HEK293 (cell line): ENCODE measurements around the gene ARHGAP6.

Source experiments
- CTCF ChIA-PET: fragments of 350-600 bp; formaldehyde crosslinking; extraction: SDS; loops from one replicate; lab custom pipeline; 2021; ENCODE audit warnings: antibody characterized with exemption; lab: Yijun Ruan, JAX
- POLR2A ChIA-PET: fragments of 300-600 bp; formaldehyde crosslinking; extraction: SDS; loops from one replicate; lab custom pipeline; 2020; ENCODE audit warnings: antibody characterized with exemption, inconsistent platforms; lab: Yijun Ruan, JAX
- H3K27ac ChIP-seq: fragments of 200-500 bp; sonication (Bioruptor generic); 2 replicates; pipeline ENCODE4 v1.5.1; 2014; ENCODE audit warnings: low read depth, low read length, control low read depth, inconsistent platforms; ENCODE audit errors: extremely low read depth
- H3K36me3 ChIP-seq, 2 experiments: fragments of 200-500 bp in 1 of 2; sonication (Bioruptor generic) in 1 of 2; 1 replicate in 1 of 2; 2 replicates in 1 of 2; pipeline ENCODE4 v1.5.1; 2014 to 2017; ENCODE audit warnings: inconsistent platforms in 2 of 2, low read length in 2 of 2; ENCODE audit not compliant: control insufficient read depth in 2 of 2, insufficient read depth in 1 of 2
- H3K4me1 ChIP-seq: fragments of 200-500 bp; sonication (Bioruptor generic); 2 replicates; pipeline ENCODE4 v1.5.1; 2014; ENCODE audit warnings: mild to moderate bottlenecking, low read length, inconsistent platforms; ENCODE audit not compliant: control insufficient read depth, insufficient read depth
- H3K4me3 ChIP-seq: 2 replicates; pipeline ENCODE4 v1.5.1; 2011; ENCODE audit warnings: low read depth, mild to moderate bottlenecking, control low read depth, low read length, moderate library complexity
- H3K9me3 ChIP-seq: fragments of 200-500 bp; sonication (Bioruptor generic); 2 replicates; pipeline ENCODE4 v1.5.1; 2014; ENCODE audit warnings: low read depth, low read length, inconsistent platforms; ENCODE audit not compliant: control insufficient read depth, insufficient read depth
- HOXA7 ChIP-seq: sonication (generic); formaldehyde crosslinking; IDR thresholded peaks from 2 replicates; pipeline ENCODE4 v1.8.1; 2022; ENCODE audit warnings: missing genetic modification reagents, borderline replicate concordance
- HOXD13 ChIP-seq: sonication (generic); formaldehyde crosslinking; IDR thresholded peaks from 2 replicates; pipeline ENCODE4 v1.8.0; 2022; ENCODE audit warnings: missing genetic modification reagents, borderline replicate concordance
- MYNN ChIP-seq: fragments of 450-650 bp; formaldehyde crosslinking; IDR thresholded peaks from 2 replicates; pipeline ENCODE4 v1.5.1; 2016; ENCODE audit warnings: missing biosample characterization, missing genetic modification characterization, borderline replicate concordance
- PATZ1 ChIP-seq: fragments of 450-650 bp; formaldehyde crosslinking; IDR thresholded peaks from 2 replicates; pipeline ENCODE4 v1.5.1; 2016; ENCODE audit warnings: missing biosample characterization, missing genetic modification characterization
- ZFP69B ChIP-seq: fragments of 450-650 bp; formaldehyde crosslinking; IDR thresholded peaks from 2 replicates; pipeline ENCODE4 v1.5.1; 2016; ENCODE audit warnings: missing biosample characterization, missing genetic modification characterization
- ZNF10 ChIP-seq: fragments of 450-650 bp; formaldehyde crosslinking; IDR thresholded peaks from 2 replicates; pipeline ENCODE4 v1.5.1; 2017; ENCODE audit warnings: missing biosample characterization, missing genetic modification characterization
- ZNF121 ChIP-seq: fragments of 450-650 bp; formaldehyde crosslinking; IDR thresholded peaks from 2 replicates; pipeline ENCODE4 v1.5.1; 2016; ENCODE audit warnings: missing biosample characterization, missing genetic modification characterization
- ZNF138 ChIP-seq: fragments of 450-650 bp; formaldehyde crosslinking; IDR thresholded peaks from 2 replicates; pipeline ENCODE4 v1.5.1; 2016; ENCODE audit warnings: missing biosample characterization, missing genetic modification characterization, borderline replicate concordance
- ZNF140 ChIP-seq: fragments of 450-650 bp; formaldehyde crosslinking; IDR thresholded peaks from 2 replicates; pipeline ENCODE4 v1.5.1; 2016; ENCODE audit warnings: missing biosample characterization, missing genetic modification characterization
- ZNF155 ChIP-seq: fragments of 450-650 bp; formaldehyde crosslinking; IDR thresholded peaks from 2 replicates; pipeline ENCODE4 v1.5.1; 2016; ENCODE audit warnings: missing biosample characterization, missing genetic modification characterization
- ZNF157 ChIP-seq: fragments of 450-650 bp; formaldehyde crosslinking; IDR thresholded peaks from 2 replicates; pipeline ENCODE4 v1.5.1; 2016; ENCODE audit warnings: missing biosample characterization, missing genetic modification characterization
- ZNF18 ChIP-seq: fragments of 450-650 bp; formaldehyde crosslinking; IDR thresholded peaks from 2 replicates; pipeline ENCODE4 v1.5.1; 2016; ENCODE audit warnings: missing biosample characterization, missing genetic modification characterization
- ZNF214 ChIP-seq: fragments of 450-650 bp; formaldehyde crosslinking; IDR thresholded peaks from 2 replicates; pipeline ENCODE4 v1.5.1; 2017; ENCODE audit warnings: missing biosample characterization, mild to moderate bottlenecking, missing genetic modification characterization, borderline replicate concordance
- ZNF223 ChIP-seq: fragments of 450-650 bp; formaldehyde crosslinking; IDR thresholded peaks from 2 replicates; pipeline ENCODE4 v1.5.1; 2016; ENCODE audit warnings: missing biosample characterization, missing genetic modification characterization
- ZNF23 ChIP-seq: fragments of 450-650 bp; formaldehyde crosslinking; IDR thresholded peaks from 2 replicates; pipeline ENCODE4 v1.5.1; 2016; ENCODE audit warnings: missing biosample characterization, missing genetic modification characterization, borderline replicate concordance
- ZNF302 ChIP-seq: fragments of 450-650 bp; formaldehyde crosslinking; IDR thresholded peaks from 2 replicates; pipeline ENCODE4 v1.5.1; 2016; ENCODE audit warnings: missing biosample characterization, missing genetic modification characterization, low read depth
- ZNF324 ChIP-seq: fragments of 450-650 bp; formaldehyde crosslinking; IDR thresholded peaks from 2 replicates; pipeline ENCODE4 v1.5.1; 2016; ENCODE audit warnings: missing biosample characterization, missing genetic modification characterization
- ZNF488 ChIP-seq: fragments of 450-650 bp; formaldehyde crosslinking; IDR thresholded peaks from 2 replicates; pipeline ENCODE4 v1.5.1; 2016; ENCODE audit warnings: missing biosample characterization, missing genetic modification characterization
- ZNF561 ChIP-seq: fragments of 450-650 bp; IDR thresholded peaks from 2 replicates; pipeline ENCODE4 v1.5.1; 2018; ENCODE audit warnings: missing biosample characterization, missing genetic modification characterization, borderline replicate concordance
- ZNF654 ChIP-seq: fragments of 450-650 bp; formaldehyde crosslinking; IDR thresholded peaks from 2 replicates; pipeline ENCODE4 v1.5.1; 2016; ENCODE audit warnings: low read depth, missing biosample characterization, missing genetic modification characterization
- ZNF707 ChIP-seq: fragments of 450-650 bp; formaldehyde crosslinking; IDR thresholded peaks from 2 replicates; pipeline ENCODE4 v1.5.1; 2016; ENCODE audit warnings: missing biosample characterization, missing genetic modification characterization
- ZNF747 ChIP-seq: fragments of 450-650 bp; formaldehyde crosslinking; IDR thresholded peaks from 2 replicates; pipeline ENCODE4 v1.5.1; 2016; ENCODE audit warnings: missing biosample characterization, missing genetic modification characterization
- ZNF76 ChIP-seq: fragments of 450-650 bp; formaldehyde crosslinking; IDR thresholded peaks from 2 replicates; pipeline ENCODE4; 2016; ENCODE audit warnings: low read depth, missing biosample characterization, missing genetic modification characterization, borderline replicate concordance
- TF ChIP-seq, protein P1 (sequence below): fragments of 450-650 bp; formaldehyde crosslinking; IDR thresholded peaks from 2 replicates; pipeline ENCODE4 v1.5.1; 2016; ENCODE audit warnings: missing biosample characterization, missing genetic modification characterization

ARHGAP6 gene

GRCh38 chrX:11180571-11180970 lies 485.1 kb downstream of the ARHGAP6 start:
- Histone ChIP-seq H3K27ac (no peak overlapping the region), H3K36me3 (no peaks in the 10 kb centered on the region), H3K9me3 (no peaks in the 10 kb centered on the region), H3K4me1 (no peaks in the 10 kb centered on the region), H3K4me3 (no peak overlapping the region)
- ChIA-PET CTCF (interaction anchor here (0.6 kb wide), 1 partner anchor 43 kb away, joined by 4 read pairs; no protein-coding TSS in a partner anchor), POLR2A (no interaction called here)
- TF ChIP-seq ZNF707 (tag by site-specific recombination) (no peak), ZNF214 (no peak), ZFP69B (tag by site-specific recombination) (no peak), ZNF76 (no peak), ZNF488 (tag by site-specific recombination) (no peak), ZNF747 (no peak), ZNF138 (tag by site-specific recombination) (no peak), ZNF23 (no peak), ZNF302 (tag by site-specific recombination) (no peak), PATZ1 (tag by site-specific recombination) (no peak), ZNF561 (tag by site-specific recombination) (no peak), ZNF121 (no peak), MYNN (tag by site-specific recombination) (no peak), ZNF223 (no peak)

DNA sequence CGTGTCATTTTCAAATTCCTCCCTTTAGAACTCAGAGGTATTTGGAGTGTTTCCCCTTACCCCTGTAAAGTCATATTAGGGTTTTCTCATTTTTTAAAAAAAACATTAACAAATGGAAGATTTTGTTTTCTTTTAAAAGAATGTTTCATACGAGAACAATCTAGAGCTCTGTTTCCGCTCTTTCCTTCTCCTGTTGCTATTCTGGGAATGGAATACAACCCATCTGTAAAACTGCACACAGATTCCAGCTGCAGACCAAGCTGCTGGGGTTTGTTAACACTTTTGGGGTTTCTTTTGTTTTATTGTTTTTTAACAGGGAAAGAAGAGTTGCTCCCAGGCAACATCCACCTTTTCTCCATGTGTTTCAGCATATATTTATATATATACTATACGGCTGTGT lies 493.3 kb downstream of the ARHGAP6 start:
- Histone ChIP-seq H3K4me3 (no peak overlapping the region), H3K36me3 (no peaks in the 10 kb centered on the region), H3K9me3 (no peaks in the 10 kb centered on the region), H3K27ac (no peak overlapping the region), H3K4me1 (no peaks in the 10 kb centered on the region)
- CTCF ChIA-PET = interaction anchor here (0.6 to 0.7 kb wide), 2 partner anchors 10 to 35 kb away, joined by 4 to 5 read pairs; no protein-coding TSS in a partner anchor
- no peak for TF ChIP-seq ZNF10 (tag by site-specific recombination)
- no peak for TF ChIP-seq HOXA7 (CRISPR knock-in tag)
- TF ChIP-seq ZNF324 (tag by site-specific recombination) = no peak
- no peak for TF ChIP-seq ZNF654 (tag by site-specific recombination)
- no peak for TF ChIP-seq ZNF140 (tag by site-specific recombination)
- TF ChIP-seq HOXD13 (CRISPR knock-in tag) = no peak
- TF ChIP-seq ZNF155 (tag by site-specific recombination) = no peak
- no peak for TF ChIP-seq ZNF18 (tag by site-specific recombination)
- no peak for TF ChIP-seq ZNF157 (tag by site-specific recombination)
- TF ChIP-seq, protein P1, sequence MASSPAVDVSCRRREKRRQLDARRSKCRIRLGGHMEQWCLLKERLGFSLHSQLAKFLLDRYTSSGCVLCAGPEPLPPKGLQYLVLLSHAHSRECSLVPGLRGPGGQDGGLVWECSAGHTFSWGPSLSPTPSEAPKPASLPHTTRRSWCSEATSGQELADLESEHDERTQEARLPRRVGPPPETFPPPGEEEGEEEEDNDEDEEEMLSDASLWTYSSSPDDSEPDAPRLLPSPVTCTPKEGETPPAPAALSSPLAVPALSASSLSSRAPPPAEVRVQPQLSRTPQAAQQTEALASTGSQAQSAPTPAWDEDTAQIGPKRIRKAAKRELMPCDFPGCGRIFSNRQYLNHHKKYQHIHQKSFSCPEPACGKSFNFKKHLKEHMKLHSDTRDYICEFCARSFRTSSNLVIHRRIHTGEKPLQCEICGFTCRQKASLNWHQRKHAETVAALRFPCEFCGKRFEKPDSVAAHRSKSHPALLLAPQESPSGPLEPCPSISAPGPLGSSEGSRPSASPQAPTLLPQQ (tag by site-specific recombination) = no peak
- POLR2A ChIA-PET = no interaction called here
